ENCODE data around the gene LRP1.

GRCh38 chr12:57220770-57221168, 92.5 kb downstream of the LRP1 start:
- TF ChIP-seq POLR2AphosphoS5 (IDR thresholded peaks at IDR 0.05; ENCODE audit: borderline replicate concordance, low read depth, low read length) (no peak), EZH2 (IDR thresholded peaks at IDR 0.05) (no peak), FOXP2 (optimal IDR thresholded peaks at IDR 0.05; ENCODE audit: control extremely low read depth, extremely low read length, insufficient read depth) (no peak)

All from SK-N-MC (cell line).